BJ (cell line): Measurements from ENCODE around the gene PVALB. TPM values are rescaled to one million over a fixed set of nuclear protein-coding genes. Genes with fewer than 3 reads are reported as not detected.

Experiments
- CTCF ChIA-PET: fragments of 350-600 bp; formaldehyde crosslinking; extraction: SDS; loops from one replicate; lab custom pipeline; 2021; ENCODE audit warnings: antibody characterized with exemption, inconsistent platforms; lab: Yijun Ruan, JAX
- POLR2A ChIA-PET: fragments of 300-600 bp; sonication (Branson Sonifier 250); formaldehyde crosslinking; extraction: SDS; loops from one replicate; lab custom pipeline; 2021; ENCODE audit warnings: antibody characterized with exemption; lab: Charles Lee
- DNase-seq: peaks from one replicate; pipeline ENCODE4 v3.0.0-alpha.2; 2011; ENCODE audit warnings: low read depth
- H3K27me3 ChIP-seq: 2 replicates; pipeline ENCODE4 v1.6.0; 2011; ENCODE audit warnings: low read length; ENCODE audit not compliant: control insufficient read depth, insufficient read depth
- H3K36me3 ChIP-seq: 2 replicates; pipeline ENCODE4 v1.5.1; 2011; ENCODE audit warnings: low read length; ENCODE audit not compliant: control insufficient read depth, insufficient read depth
- H3K4me3 ChIP-seq: 2 replicates; pipeline ENCODE4 v1.5.1; 2011; ENCODE audit warnings: low read depth, mild to moderate bottlenecking, control low read depth, low read length
- CTCF ChIP-seq: IDR thresholded peaks from 2 replicates; pipeline ENCODE4 v1.5.1; 2011; ENCODE audit warnings: low read depth, mild to moderate bottlenecking, control low read depth, inconsistent platforms, low read length, moderate library complexity; ENCODE audit not compliant: insufficient read depth
- polyA plus RNA-seq: library from polyadenylated mRNA; depleted of rRNA; stranded (reverse); fragments of >200 nt; gene quantifications from 2 replicates; pipeline ENCODE4 v1.2.3, GENCODE V29; 2011

The PVALB gene
- polyA plus RNA-seq, 1 experiment, result not detected

- POLR2A ChIA-PET, result no interaction called here
- no peaks in the 10 kb centered on the region for H3K36me3 ChIP-seq
- H3K27me3 ChIP-seq, result peaks cover 52% of the 10 kb centered on the region
- no peak for TF ChIP-seq CTCF
- DNase-seq, result no peak
- no peak overlapping the region for H3K4me3 ChIP-seq
- CTCF ChIA-PET, result no interaction called here
Measured at GRCh38 chr22:36819112-36819511, 2.3 kb upstream of the PVALB start.

GRCh38 chr22:36818010-36818642 is 1.3 kb upstream of the PVALB start:
- H3K36me3 ChIP-seq, result no peaks in the 10 kb centered on the region
- no peak for TF ChIP-seq CTCF
- ChIA-PET CTCF (interaction anchor here (0.6 to 1.1 kb wide), 2 partner anchors 16 to 38 kb away, joined by 3 to 5 read pairs; no protein-coding TSS in a partner anchor), POLR2A (no interaction called here)
- no peak for DNase-seq
- H3K4me3 ChIP-seq, result no peak overlapping the region
- H3K27me3 ChIP-seq, result peaks cover 59% of the 10 kb centered on the region

GRCh38 chr22:36817525-36817848 is 652 bp upstream of the PVALB start:
- no peak overlapping the region for H3K4me3 ChIP-seq
- peaks cover 62% of the 10 kb centered on the region for H3K27me3 ChIP-seq
- TF ChIP-seq CTCF, result no peak
- no peaks in the 10 kb centered on the region for H3K36me3 ChIP-seq
- ChIA-PET CTCF (interaction anchor here (0.6 kb wide), 1 partner anchor 38 kb away, joined by 3 read pairs; no protein-coding TSS in a partner anchor), POLR2A (no interaction called here)
- no peak for DNase-seq

- TF ChIP-seq CTCF, result no peak
- CTCF ChIA-PET, result no interaction called here
Measured at GRCh38 chr22:36816339-36816635, 548 bp downstream of the PVALB start.

GRCh38 chr22:36815558-36816338 is 1.1 kb downstream of the PVALB start:
- CTCF ChIA-PET, result interaction anchor here (1.1 kb wide), 1 partner anchor 34 kb away, joined by 3 read pairs; no protein-coding TSS in a partner anchor
- POLR2A ChIA-PET, result no interaction called here
- Histone ChIP-seq H3K27me3 (peaks cover 60% of the 10 kb centered on the region), H3K36me3 (no peaks in the 10 kb centered on the region), H3K4me3 (no peak overlapping the region)
- no peak for DNase-seq
- TF ChIP-seq CTCF, result no peak

More at GRCh38 chr22:36816339-36816635, 548 bp downstream of the PVALB start:
- POLR2A ChIA-PET, result no interaction called here
- no peaks in the 10 kb centered on the region for H3K36me3 ChIP-seq
- H3K4me3 ChIP-seq, result no peak overlapping the region
- H3K27me3 ChIP-seq, result peaks cover 61% of the 10 kb centered on the region
- DNase-seq, result no peak
